DMS153 (cell line): Measurements from ENCODE around the gene ZNF425.
"Not testable (repeated sequence)": the region's sequence is repeated elsewhere in the genome, so short reads cannot be mapped to it uniquely, and the experiment has no call there.

Experiments
- DNase-seq: peaks from one replicate; lab custom pipeline; 2025; lab: John Stamatoyannopoulos, UW

The ZNF425 gene

GRCh38 chr7:149125863-149126661 lies at the start of gene ZNF425:
ZNF425 (minus strand) TSS chr7:149126324; CDS start chr7:149126213, 111 bp downstream.
- peak; percentile 74 for DNase-seq

- no peak for DNase-seq
These were observed 49.0 kb upstream of the ZNF425 start for GRCh38 chr7:149175150-149175549.

GRCh38 chr7:149172534-149172920 lies 46.4 kb upstream of the ZNF425 start:
- DNase-seq, result no peak

GRCh38 chr7:149171892-149172533 lies 45.9 kb upstream of the ZNF425 start:
- DNase-seq, result no peak

- DNase-seq, result no peak
These were observed 40.7 kb upstream of the ZNF425 start for GRCh38 chr7:149166630-149167352.

DNA sequence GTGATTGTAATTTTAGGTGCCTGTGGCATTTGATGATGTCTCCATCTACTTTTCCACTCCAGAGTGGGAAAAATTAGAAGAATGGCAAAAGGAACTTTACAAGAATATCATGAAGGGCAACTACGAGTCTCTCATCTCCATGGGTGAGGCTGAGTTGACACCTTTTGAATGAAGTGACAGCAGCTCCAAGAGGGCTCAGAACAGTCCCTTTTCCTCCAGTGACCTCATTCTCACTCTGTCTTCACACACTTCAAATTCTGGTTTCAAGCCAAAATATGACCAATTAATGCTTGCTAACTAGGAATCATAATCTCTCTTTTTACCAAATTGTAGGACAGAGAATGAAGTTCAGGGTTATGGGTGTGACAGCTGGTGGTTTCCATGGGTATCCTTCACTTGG lies 40.0 kb upstream of the ZNF425 start:
- DNase-seq, result no peak

- no peak for DNase-seq
These were observed 35.2 kb upstream of the ZNF425 start for GRCh38 chr7:149161241-149161848.

- no peak for DNase-seq
These were observed 30.8 kb upstream of the ZNF425 start for GRCh38 chr7:149156898-149157297.

GRCh38 chr7:149154056-149154455 lies 27.9 kb upstream of the ZNF425 start:
- no peak for DNase-seq

- DNase-seq, result no peak
These were observed 27.2 kb upstream of the ZNF425 start for GRCh38 chr7:149153346-149153745.

DNA sequence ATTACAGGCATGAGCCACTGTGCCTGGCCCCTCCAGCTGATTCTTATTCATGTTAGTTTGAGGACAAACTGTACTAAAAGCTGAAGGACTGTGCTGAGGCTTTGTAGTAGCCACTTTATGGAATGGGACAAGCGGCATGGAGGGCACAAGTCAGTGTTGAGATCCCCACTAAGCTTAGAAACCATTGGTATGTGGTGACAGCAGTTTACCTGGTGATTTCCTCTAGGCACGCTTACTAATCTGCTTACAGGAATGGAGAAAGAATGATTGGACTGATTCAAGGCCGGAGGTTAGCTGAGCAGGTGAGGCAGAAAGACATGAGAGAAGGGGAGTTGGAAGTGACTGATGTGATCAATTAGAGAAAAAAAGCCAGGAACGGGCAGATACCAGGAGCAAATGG lies 24.9 kb upstream of the ZNF425 start:
- DNase-seq, result no peak

GRCh38 chr7:149147752-149148653 lies 21.9 kb upstream of the ZNF425 start:
- DNase-seq, result no peak

DNA sequence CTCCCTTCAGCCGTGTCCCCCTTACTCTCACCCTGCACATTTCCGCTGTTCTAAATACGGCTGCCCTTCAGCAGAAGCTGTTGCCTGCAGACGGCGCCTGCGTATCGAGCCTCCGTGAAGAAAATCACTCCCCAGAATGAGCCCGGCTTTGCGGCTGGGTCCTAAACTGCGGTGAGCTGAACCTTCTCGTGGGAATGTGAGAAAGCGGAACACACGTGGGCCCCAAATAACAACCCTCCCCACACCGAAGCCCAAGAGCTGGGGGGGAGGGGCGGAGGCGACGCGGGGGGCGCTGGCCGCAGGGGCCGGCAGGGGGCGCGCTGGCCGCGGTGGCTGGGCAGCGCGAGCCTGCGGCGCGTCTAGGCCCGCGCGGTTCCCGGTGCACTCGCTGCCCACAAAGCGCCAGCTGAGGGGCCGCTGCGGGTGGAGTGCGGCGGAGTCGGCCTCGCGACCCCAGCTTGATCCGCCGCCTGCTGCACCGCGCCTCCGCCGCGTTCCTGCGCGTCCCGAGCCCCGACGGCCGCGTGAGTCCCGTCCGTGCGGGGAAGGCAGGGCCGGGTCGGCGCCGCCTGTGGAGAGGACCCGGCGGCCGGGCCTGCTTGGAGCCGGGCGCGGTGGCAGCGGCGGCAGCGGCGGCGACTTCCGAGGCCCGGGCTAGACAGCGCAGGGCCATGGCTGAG lies 21.1 kb upstream of the ZNF425 start, which contains the start of gene ZNF398:
ZNF398 (plus strand) TSS at position 382 of the 680 bp plus-strand sequence; CDS start at position 672, 290 bp downstream.
- DNase-seq, result peak; percentile 51

- peak; percentile 44 for DNase-seq
These were observed 19.1 kb upstream of the ZNF425 start for GRCh38 chr7:149145031-149145845.

DNA sequence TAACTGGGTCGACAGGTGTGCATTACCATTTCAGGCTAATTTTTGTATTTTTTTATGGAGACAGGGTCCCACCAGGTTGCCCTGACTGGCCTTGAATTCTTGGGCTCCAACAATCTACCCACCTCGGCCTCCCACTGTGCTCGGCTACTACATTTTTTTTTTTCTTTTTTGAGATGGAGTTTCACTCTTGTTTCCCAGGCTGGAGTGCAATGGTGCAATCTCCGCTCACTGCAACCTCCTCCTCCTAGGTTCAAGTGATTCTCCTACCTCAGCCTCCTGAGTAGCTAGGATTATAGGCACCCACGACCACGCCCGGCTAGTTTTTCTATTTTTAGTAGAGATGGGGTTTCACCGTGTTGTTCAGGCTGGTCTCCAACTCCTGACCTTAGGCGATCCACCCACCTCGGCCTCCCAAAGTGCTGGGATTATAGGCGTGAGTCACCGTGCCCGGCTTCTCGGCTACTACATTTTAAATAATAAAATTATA lies 18.4 kb upstream of the ZNF425 start:
- not testable (repeated sequence) for DNase-seq

GRCh38 chr7:149141893-149142292 lies 15.8 kb upstream of the ZNF425 start:
- no peak for DNase-seq

- no peak for DNase-seq
These were observed 14.7 kb upstream of the ZNF425 start for GRCh38 chr7:149140831-149141230.

DNA sequence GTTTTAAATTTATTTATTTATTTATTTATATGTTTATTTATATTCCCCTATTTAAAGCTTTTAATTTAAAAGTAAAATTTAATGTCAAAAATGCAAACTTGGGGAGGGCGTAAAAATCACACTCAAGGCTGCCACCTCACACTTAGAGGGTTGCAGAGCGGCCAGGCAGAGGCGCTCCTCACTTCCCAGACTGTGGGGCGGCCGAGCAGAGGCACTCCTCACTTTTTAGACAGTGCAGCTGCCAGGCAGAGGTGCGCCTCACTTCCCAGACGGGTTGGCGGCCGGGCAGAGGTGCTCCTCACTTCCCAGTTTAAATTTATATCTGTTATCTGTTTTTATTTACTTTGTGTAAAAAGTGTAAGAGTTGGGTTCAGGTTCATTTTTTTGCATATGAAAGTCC lies 10.0 kb upstream of the ZNF425 start:
- DNase-seq, result no peak

DNA sequence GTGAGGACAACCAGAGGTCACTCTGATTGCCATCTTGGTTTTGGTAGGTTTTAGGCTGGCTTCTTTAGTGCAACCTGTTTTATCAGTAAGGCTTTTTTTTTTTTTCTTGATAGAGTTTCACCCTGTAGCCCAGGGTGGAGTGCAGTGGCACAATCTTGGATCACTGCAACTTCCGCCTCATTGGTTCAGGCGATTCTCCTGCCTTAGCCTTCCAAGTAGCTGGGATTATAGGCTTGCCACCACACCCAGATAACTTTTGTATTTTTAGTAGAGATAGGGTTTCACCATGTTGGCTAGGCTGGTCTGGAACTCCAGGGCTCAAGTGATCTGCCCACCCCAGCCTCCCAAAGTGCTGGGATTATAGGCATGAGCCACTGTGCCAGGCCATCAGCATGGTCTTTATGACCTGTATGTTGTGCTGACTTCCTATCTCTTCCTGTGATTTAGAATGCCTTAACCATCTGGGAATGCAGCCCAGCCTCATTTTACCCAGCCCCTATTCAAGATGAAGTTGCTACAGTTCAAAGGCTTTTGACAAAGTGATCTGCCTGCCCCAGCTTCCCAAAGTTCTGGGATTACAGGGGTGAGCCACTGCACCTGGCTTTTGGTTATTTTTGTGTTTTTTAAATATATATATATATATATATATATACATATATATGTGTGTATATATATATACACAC lies 7.0 kb upstream of the ZNF425 start:
- no peak for DNase-seq
